ENCODE measurements around the gene CMSS1. TPM values are rescaled to one million over a fixed set of nuclear protein-coding genes. Genes with fewer than 3 reads are reported as not detected.
"Not testable (repeated sequence)": the region's sequence is repeated elsewhere in the genome, so short reads cannot be mapped to it uniquely, and the experiment has no call there.

CMSS1 gene
- total RNA-seq, 4 donors from 2014 or later: 2.4 to 29.9 (median 5.2) TPM

- WGBS, 2 donors (ENCODE audit: low coverage in 1 of 2): 56 to 70% methylated on average over 1 of the region's 1 CpG
- no peak for DNase-seq
- intact Hi-C loops (cut with DNase I; ENCODE audit: low total_unique reads): no loop called here
- no peak overlapping the region for H3K4me3 ChIP-seq
- H3K27me3 ChIP-seq: no peaks in the 10 kb centered on the region
- H3K4me1 ChIP-seq: peaks cover 0 to 16% (median 6%) of the 10 kb centered on the region in 4 donors
- H3K9me3 ChIP-seq: no peaks in the 10 kb centered on the region
- in situ Hi-C loops (cut with MboI; ENCODE audit: low pct_ligation_motif_present in 1 of 4, low pct_unique_long_range_greater_than_20kb in 1 of 4, low sequenced_read_pairs in 3 of 4): loop anchor here in 3 of 4 donors (5.0 to 25.0 kb wide), 3 partner anchors 225 to 750 kb away; no protein-coding TSS in a partner anchor
- no peak for TF ChIP-seq EP300 (IDR thresholded peaks at IDR 0.05; ENCODE audit: low read depth)
- TF ChIP-seq POLR2A (IDR thresholded peaks at IDR 0.05): no peak
- no peak for TF ChIP-seq POLR2AphosphoS5 (IDR thresholded peaks at IDR 0.05)
- TF ChIP-seq, protein P1, sequence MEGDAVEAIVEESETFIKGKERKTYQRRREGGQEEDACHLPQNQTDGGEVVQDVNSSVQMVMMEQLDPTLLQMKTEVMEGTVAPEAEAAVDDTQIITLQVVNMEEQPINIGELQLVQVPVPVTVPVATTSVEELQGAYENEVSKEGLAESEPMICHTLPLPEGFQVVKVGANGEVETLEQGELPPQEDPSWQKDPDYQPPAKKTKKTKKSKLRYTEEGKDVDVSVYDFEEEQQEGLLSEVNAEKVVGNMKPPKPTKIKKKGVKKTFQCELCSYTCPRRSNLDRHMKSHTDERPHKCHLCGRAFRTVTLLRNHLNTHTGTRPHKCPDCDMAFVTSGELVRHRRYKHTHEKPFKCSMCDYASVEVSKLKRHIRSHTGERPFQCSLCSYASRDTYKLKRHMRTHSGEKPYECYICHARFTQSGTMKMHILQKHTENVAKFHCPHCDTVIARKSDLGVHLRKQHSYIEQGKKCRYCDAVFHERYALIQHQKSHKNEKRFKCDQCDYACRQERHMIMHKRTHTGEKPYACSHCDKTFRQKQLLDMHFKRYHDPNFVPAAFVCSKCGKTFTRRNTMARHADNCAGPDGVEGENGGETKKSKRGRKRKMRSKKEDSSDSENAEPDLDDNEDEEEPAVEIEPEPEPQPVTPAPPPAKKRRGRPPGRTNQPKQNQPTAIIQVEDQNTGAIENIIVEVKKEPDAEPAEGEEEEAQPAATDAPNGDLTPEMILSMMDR (IDR thresholded peaks at IDR 0.05): no peak
- H3K27ac ChIP-seq: peak overlapping the region in 2 of 4 donors; percentile 9 to 35
- H3K36me3 ChIP-seq: no peaks in the 10 kb centered on the region
These were observed 20.1 kb downstream of the CMSS1 start for GRCh38 chr3:99837715-99838114.

GRCh38 chr3:99838755-99839154 lies 21.1 kb downstream of the CMSS1 start:
- intact Hi-C loops (cut with DNase I; ENCODE audit: low total_unique reads): no loop called here
- in situ Hi-C loops (cut with MboI; ENCODE audit: low pct_ligation_motif_present in 1 of 4, low pct_unique_long_range_greater_than_20kb in 1 of 4, low sequenced_read_pairs in 3 of 4): loop anchor here in 3 of 4 donors (5.0 to 25.0 kb wide), 3 partner anchors 224 to 749 kb away; no protein-coding TSS in a partner anchor
- TF ChIP-seq POLR2AphosphoS5 (IDR thresholded peaks at IDR 0.05) (no peak), POLR2A (IDR thresholded peaks at IDR 0.05) (no peak), EP300 (IDR thresholded peaks at IDR 0.05; ENCODE audit: low read depth) (no peak)

DNA sequence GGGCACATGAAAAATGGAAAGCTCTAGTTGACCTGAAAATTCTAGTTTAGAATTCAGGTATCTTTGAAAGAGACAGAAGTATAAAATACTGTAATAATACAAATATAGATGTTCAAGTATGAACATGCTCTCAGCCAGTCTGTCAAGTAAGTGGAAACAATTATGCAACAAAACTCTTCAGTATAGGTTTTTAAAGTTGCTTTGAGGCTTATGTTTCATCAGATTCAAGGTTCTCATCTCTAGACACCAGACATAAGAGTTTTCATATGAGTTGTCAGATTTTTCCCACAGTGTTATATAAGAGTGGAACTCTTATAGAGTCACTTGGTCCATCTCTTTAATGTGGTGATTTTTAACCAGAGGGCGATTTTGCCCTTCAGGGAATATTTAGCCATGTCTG lies 22.0 kb downstream of the CMSS1 start:
- TF ChIP-seq EP300 (IDR thresholded peaks at IDR 0.05; ENCODE audit: low read depth): no peak
- no peaks in the 10 kb centered on the region for H3K9me3 ChIP-seq
- no peak overlapping the region for H3K27ac ChIP-seq
- WGBS, 2 donors (ENCODE audit: low coverage in 1 of 2): 40 to 57% methylated on average over 1 of the region's 1 CpG
- no peaks in the 10 kb centered on the region for H3K27me3 ChIP-seq
- peaks cover 7 to 35% (median 18%) of the 10 kb centered on the region in 4 donors for H3K4me1 ChIP-seq
- no peak for DNase-seq
- intact Hi-C loops (cut with DNase I; ENCODE audit: low total_unique reads) (no loop called here), in situ Hi-C loops (cut with MboI; ENCODE audit: low pct_ligation_motif_present in 1 of 4, low pct_unique_long_range_greater_than_20kb in 1 of 4, low sequenced_read_pairs in 3 of 4) (loop anchor here in 3 of 4 donors (5.0 to 25.0 kb wide), 3 partner anchors 223 to 748 kb away; no protein-coding TSS in a partner anchor)
- H3K36me3 ChIP-seq: no peaks in the 10 kb centered on the region
- no peak overlapping the region for H3K4me3 ChIP-seq

More at GRCh38 chr3:99838755-99839154, 21.1 kb downstream of the CMSS1 start:
- Histone ChIP-seq H3K4me1 (peaks cover 0 to 26% (median 13%) of the 10 kb centered on the region in 4 donors), H3K27ac (no peak overlapping the region), H3K27me3 (no peaks in the 10 kb centered on the region), H3K4me3 (no peak overlapping the region), H3K9me3 (no peaks in the 10 kb centered on the region), H3K36me3 (no peaks in the 10 kb centered on the region)
- no peak for DNase-seq

GRCh38 chr3:99841949-99842348 lies 24.3 kb downstream of the CMSS1 start:
- H3K4me1 ChIP-seq: peaks cover 18 to 52% (median 22%) of the 10 kb centered on the region in 4 donors
- 91% methylated on average over 4 of the region's 4 CpGs for WGBS, 2 donors (ENCODE audit: low coverage in 1 of 2)
- intact Hi-C loops (cut with DNase I; ENCODE audit: low total_unique reads); H3K27ac ChIP-seq; H3K9me3 ChIP-seq; H3K36me3 ChIP-seq; H3K4me3 ChIP-seq; H3K27me3 ChIP-seq; DNase-seq: not testable (repeated sequence)
- in situ Hi-C loops (cut with MboI; ENCODE audit: low pct_ligation_motif_present in 1 of 4, low pct_unique_long_range_greater_than_20kb in 1 of 4, low sequenced_read_pairs in 3 of 4): loop anchor here in 3 of 4 donors (25.0 kb wide), 2 partner anchors 220 to 745 kb away; no protein-coding TSS in a partner anchor

GRCh38 chr3:99842826-99843589 lies 25.3 kb downstream of the CMSS1 start:
- 40 to 44% methylated on average over 2 of the region's 2 CpGs for WGBS, 2 donors (ENCODE audit: low coverage in 1 of 2)
- Histone ChIP-seq H3K4me3 (no peak overlapping the region), H3K9me3 (no peaks in the 10 kb centered on the region), H3K4me1 (peaks cover 13 to 41% (median 23%) of the 10 kb centered on the region in 4 donors), H3K27ac (peak overlapping the region; percentile 65 to 85 (median 78)), H3K36me3 (no peaks in the 10 kb centered on the region), H3K27me3 (no peaks in the 10 kb centered on the region)
- intact Hi-C loops (cut with DNase I; ENCODE audit: low total_unique reads) (no loop called here), in situ Hi-C loops (cut with MboI; ENCODE audit: low pct_ligation_motif_present in 1 of 4, low pct_unique_long_range_greater_than_20kb in 1 of 4, low sequenced_read_pairs in 3 of 4) (loop anchor here in 3 of 4 donors (25.0 kb wide), 2 partner anchors 219 to 744 kb away; no protein-coding TSS in a partner anchor)
- TF ChIP-seq, protein P1 (IDR thresholded peaks at IDR 0.05): peak; percentile 63 to 88 (median 72)
- TF ChIP-seq POLR2AphosphoS5 (IDR thresholded peaks at IDR 0.05) (peak in 1 of 3 donors; percentile 19), POLR2A (IDR thresholded peaks at IDR 0.05) (no peak)
- DNase-seq: no peak
